NCI-H1105 treated with DMSO at 0.1 percent for 48 hours (cell line): Measurements from ENCODE around the gene SSU72.
"Not testable (repeated sequence)": the region's sequence is repeated elsewhere in the genome, so short reads cannot be mapped to it uniquely, and the experiment has no call there.

Experiments
- DNase-seq: peaks from one replicate; lab custom pipeline; 2025; lab: John Stamatoyannopoulos, UW

SSU72 gene

GRCh38 chr1:1595341-1595740, 20.7 kb upstream of the SSU72 start:
- not testable (repeated sequence) for DNase-seq

- DNase-seq: no peak
These were observed 20.1 kb upstream of the SSU72 start for GRCh38 chr1:1594602-1595260.

GRCh38 chr1:1593834-1594601, 19.4 kb upstream of the SSU72 start:
- DNase-seq: no peak

DNA sequence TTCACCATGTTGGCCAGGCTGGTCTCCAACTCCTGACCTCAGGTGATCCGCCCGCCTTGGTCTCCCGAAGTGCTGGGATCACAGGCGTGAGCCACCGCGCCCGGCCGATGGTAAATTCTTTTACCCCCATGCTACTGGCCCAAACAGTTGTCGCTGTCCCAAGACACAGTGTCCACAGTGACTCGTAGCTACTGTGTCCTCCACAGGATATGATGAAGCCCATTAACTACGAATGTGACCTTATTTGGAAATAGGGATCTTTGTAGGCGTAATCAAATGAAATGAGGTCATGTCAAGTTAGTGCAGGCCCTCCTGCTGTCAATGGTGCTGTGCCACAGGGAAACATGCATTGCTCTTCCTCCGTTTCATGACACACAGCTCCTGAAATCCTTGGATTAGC, 16.8 kb upstream of the SSU72 start:
- no peak for DNase-seq

DNA sequence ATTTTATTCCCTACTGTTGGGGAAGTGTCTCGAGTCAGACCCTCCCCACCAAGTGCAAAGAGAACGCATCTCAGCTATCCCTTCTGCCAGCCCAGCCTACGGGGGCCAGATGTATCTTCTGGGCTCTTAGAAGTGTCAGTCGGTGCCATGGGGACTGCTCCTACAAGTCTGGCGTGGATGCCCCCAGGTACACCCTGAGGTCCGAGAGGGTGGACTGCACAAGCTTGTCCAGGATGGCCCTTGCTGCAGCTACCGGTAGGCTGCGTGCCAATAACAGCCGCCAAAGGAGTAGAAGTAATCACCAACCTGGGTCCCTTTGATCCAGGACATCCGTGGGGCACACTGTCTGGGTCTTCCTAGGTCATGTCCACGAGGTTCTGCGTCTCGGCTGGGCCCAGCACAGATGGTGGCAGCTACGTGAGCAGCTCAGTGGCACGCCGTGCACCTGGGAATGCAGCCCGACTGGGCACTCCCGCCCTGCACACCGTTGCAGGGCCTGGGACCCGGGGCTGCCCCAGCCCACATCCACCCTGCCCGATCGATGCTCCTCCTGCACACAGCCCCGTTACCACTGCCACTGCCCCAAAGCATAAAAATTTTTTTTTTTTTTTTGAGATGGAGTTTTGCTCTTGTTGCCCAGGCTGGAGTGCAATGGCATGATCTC, 8.8 kb upstream of the SSU72 start:
- DNase-seq: no peak

GRCh38 chr1:1582585-1583346, 8.1 kb upstream of the SSU72 start:
- no peak for DNase-seq

- DNase-seq: no peak
These were observed 3.8 kb upstream of the SSU72 start for GRCh38 chr1:1578371-1578940.

DNA sequence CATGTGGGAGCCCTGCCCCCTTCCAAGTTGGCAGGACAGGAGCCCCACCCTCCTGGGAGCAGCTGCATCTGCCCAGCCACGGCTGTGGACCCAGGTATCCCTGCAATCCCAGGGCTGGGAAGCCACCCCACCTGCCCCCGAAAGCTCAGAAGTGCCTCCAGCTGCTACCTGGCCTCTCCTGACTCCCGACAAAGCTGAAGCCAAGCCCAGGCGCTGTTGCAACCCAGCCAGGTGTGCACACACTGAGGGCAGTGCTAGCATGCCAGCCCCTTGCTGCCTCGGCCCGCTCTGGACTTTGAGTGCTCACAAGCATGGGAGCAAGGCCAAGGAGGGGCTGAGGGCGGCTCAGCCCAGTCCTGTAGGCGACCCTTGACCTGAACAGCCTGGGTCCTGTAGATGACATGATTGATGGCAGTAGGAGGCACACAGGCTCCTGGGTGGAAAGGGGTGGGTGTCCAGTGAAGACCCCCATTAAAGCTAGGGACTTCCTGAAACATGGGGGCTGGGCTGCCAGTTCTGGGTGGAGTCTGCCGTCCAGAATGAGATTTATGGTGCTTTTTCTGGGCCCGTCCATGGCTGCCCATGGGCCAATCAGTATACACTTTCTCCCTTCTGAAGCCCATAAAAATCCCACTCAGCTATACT, 2.8 kb upstream of the SSU72 start:
- no peak for DNase-seq

DNA sequence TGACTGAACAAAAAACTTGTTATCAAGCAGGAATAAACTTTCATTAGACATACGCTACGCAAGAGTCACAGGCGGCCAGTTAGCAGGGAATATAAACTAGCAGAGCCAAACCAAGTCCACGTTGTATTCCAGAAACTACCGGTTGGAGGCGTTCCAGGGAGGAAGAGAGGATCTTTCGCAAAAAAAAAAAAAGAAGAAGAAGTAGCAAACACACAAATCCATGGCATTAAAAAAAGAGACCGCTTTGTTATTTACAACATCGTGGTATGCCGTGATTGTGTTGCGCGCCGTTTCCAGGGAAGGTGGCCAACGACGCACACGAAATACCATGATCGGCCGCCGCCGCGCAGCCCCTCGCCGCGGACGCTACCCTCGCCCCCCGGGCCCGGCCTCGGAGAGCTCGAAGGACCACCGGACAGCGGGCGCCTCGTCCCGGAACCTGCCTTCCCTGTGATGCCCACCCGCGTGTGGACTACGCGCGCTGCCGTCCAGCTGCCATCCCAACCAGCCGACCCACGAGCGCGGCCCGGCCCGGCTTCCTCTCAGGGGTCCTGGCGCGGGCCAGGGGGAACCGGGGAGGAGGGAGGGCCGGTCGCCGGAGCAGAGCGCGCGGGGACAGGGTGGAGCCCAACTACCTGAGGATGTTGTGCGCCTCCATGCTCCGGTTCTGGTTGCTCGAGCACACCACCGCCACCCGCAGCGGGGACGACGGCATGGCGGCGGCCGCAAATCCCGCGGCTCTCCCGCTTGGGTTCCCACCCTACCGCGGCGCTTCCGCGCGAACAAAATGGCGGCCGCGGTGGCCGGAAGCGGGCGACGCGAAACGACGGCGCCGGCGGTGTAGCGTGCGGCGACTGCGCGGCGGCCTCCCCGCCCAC, 581 bp downstream of the SSU72 start:
- peak; percentile 76 for DNase-seq

DNA sequence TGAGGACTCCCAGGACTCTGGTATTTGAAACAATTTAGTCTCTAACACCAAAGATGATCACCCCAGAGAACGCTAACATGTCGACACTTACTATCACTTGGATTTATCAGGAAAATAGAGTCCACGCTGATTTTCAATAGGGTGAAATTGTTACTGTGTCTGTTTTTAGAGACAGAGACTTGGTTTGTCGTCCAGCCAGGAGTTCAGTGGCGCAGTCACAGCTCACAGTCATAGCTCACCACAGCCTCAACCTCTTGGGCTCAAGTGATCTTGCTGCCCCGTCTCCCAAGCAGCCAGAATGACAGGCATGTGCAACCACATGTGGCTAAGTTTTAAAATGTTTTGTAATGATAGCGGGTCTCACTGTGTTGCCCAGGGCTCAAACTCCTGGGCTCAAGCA, 5.3 kb downstream of the SSU72 start:
- DNase-seq: no peak

DNA sequence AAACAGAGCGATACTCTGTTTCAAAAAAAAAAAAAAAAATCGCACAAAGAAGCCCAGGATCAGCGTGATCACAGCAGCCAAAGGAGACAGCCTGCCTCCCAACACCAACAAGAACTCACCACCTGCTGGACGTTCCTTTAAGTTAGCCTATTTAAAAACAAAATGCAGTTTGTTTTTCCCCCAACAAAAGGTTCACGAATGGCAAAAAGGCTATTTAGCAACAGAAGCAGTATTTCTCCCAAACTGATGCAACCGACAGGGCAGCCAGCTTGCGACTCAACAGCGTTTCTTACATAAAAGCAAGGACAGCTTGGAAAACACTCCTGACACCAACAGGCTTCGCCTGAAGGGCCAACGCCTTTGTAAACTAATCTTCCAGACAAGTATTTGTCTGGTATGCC, 6.8 kb downstream of the SSU72 start:
- DNase-seq: no peak

DNA sequence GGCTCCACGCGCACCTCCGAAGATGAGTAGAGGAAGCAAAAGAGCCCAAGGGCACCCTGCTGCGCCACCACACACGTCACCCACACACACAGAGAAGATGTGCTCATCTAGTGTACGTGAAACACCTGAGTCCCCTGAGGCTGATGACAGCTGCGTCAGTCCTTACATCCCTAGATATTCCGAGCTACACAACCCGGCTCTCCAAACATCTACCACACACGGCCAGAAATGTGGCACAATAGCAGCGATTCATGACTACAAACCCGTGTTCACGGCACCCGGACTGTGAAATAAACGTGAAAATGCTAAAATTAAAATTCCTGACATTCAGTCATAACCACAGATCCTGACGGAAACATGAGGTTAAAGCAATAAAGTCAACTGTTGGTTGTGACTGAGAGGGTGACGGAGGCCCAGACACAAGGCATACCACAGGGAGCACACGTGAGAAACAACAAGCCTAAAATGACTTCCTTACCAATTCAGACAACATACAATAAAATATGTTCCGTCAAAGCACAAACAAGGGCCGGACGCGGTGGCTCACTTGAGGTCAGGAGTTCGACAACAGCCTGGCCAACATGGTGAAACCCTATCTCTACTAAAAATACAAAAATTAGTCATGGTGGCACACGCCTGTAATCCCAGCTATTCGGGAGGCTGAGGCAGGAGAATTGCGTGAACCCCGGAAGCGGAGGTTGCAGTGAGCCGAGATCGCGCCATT, 7.3 kb downstream of the SSU72 start:
- no peak for DNase-seq

DNA sequence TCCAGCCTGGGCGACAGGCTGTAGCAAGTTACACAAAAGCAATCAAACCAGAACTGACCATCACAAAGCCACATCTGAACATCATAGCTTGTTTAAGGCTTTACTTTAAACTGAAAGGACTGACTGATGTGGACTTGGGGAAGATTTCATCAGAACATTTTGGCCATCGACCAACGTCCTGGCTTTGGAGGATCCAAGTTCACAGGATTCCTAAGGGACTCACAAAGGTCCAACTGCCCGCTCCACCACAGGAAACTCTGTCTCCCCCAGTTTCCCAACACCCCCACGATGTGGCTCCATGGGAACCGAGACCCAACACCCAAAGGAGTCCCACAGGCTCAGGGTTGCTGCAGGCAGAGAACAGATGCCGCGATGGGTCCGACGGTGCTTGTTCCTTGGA, 9.3 kb downstream of the SSU72 start:
- no peak for DNase-seq

DNA sequence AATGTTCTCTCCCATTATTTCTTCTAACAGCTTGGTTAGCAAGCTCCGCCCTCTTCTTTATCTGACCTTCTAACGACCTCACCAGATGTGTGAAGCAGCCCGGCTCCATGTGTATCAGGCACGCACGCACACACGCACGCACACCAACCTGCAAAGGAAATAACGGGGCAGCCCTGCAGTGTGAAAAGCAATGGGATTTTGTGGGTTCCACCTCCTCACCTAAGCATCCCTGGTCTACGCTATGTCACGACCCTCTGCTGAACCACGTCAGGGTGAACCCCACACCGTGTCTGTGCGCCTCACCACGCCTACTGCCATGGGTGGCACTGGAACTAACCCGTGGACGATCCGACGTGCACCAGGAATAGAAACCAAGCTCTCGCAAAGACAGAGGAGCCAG, 10.4 kb downstream of the SSU72 start:
- DNase-seq: no peak

DNA sequence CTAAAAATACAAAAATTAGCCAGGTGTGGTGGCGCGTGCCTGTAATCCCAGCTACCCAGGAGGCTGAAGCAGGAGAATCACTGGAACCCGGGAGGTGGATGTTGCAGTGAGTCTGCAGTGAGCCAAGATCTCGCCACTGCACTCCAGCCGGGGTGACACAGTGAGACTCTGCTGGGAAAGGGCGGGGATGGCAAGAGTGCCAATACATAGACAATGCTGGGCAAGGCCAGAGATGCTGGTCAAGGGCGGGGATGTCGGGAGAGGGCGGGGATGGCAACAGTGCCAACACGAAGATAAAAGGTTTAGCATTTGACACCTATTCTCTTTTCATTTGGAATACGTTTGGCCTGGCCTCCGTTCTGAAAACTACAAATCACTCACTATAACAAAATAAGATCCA, 11.0 kb downstream of the SSU72 start:
- no peak for DNase-seq

DNA sequence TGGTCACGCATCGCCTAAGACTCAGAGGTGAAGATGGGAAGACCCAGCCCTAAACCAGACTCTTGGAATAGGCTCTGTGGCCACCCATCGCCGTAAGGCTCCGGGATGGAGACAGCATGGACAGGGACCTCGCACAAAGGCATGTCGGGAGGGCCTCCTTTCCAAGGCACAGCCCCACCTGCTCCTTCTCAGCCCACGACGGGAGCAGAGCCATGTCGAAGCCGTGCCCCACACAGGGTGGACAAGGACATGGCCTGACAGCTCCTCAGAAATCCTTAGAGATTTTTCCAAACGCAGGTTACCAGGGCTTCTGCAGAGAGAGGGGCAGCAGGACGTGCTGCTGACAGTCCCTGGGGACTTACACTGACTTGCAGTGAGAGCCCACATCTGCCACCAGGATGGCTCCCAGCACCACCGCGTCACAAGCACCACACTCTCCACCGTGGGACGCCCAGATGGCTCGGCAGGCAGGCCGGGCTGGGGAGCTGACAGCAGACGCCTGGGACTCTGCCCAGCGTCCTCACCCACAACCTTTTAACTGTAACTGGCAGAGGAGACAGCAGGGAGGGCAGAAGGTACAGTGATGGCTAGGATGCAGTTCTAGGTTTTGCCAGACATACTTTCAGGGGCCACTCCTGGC, 12.0 kb downstream of the SSU72 start:
- DNase-seq: no peak

- no peak for DNase-seq
These were observed 12.7 kb downstream of the SSU72 start for GRCh38 chr1:1561801-1562470.

DNA sequence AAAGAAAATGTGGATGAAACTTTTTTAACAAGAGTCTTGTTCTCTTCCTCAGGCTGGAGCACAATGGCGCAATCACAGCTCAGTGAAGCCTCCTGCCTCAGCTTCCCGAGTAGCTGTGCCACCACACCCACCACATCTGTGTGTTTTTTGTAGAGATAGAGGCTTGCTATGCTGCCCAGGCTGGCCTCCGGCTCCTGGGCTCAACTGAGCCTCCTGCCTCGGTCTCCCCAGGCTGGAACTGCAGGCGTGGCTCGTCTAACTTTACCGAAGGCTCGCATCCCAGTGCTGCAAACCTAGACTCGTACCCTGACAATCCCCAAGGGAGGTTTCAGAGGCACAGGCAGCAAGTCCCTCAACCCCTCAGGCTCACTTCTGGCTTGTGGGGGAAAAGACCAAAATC, 14.5 kb downstream of the SSU72 start:
- DNase-seq: no peak

DNA sequence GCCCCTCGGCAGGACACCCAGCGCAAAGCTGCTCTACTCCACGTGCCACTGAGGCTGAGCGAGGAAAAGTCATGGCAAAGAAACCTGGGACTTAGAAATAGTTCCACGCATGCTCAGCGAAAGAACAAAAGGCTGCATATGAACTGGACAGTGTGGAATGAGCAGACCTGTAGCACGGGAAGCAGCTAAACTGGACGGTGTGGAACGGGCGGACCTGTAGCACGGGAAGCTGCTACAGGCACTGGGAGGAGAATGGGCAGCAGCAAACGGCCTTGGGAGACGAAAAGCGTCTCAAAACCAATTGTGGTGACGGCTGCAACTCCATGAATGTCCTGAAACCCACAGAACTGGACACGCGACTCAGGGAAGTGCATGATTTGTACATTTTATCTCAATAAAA, 15.6 kb downstream of the SSU72 start:
- no peak for DNase-seq
